ENCODE results near the gene LMTK3. TPM values are rescaled to one million over a fixed set of nuclear protein-coding genes. Genes with fewer than 3 reads are reported as not detected.

Gene LMTK3
- total and polyA plus RNA-seq, 9 of the 15 experiments (the other 6 are each of a cell fraction or from before 2014, with no cell fraction given), result 0.35 to 12.3 (median 2.0) TPM; not detected in 2

GRCh38 chr19:48501494-48502349, 9.9 kb downstream of the LMTK3 start (continued):
- TF ChIP-seq IRF1 (CRISPR knock-in tag; IDR thresholded peaks at IDR 0.05; ENCODE audit: borderline replicate concordance), result no peak
- TF ChIP-seq KDM5B (IDR thresholded peaks at IDR 0.05; ENCODE audit: insufficient replicate concordance, low read depth, low read length), result peak; percentile 33
- no peak for TF ChIP-seq ETV6 (IDR thresholded peaks at IDR 0.05; ENCODE audit: borderline replicate concordance in 1 of 2, low read depth in 2 of 2, low read length in 1 of 2)
- no peak for TF ChIP-seq ETV6 (CRISPR knock-in tag; IDR thresholded peaks at IDR 0.05; ENCODE audit: borderline replicate concordance)
- no peak for TF ChIP-seq RREB1 (CRISPR knock-in tag; IDR thresholded peaks at IDR 0.05)
- TF ChIP-seq NFATC3 (IDR thresholded peaks at IDR 0.05), result peak; percentile 66; the same call in 1 of the 2 replicates
- TF ChIP-seq NR2F6 (CRISPR knock-in tag; IDR thresholded peaks at IDR 0.05), result no peak
- no peak for TF ChIP-seq SAP30 (IDR thresholded peaks at IDR 0.05; ENCODE audit: borderline replicate concordance, insufficient read depth, low read depth, low read length, poor library complexity, severe bottlenecking)
- no peak for TF ChIP-seq SMAD1 (IDR thresholded peaks at IDR 0.05; ENCODE audit: low read depth, low read length, partially characterized antibody)
- no peak for TF ChIP-seq NFE2 (IDR thresholded peaks at IDR 0.05; ENCODE audit: low read depth)
- no peak for TF ChIP-seq CSDE1 (IDR thresholded peaks at IDR 0.05)
- no peak for TF ChIP-seq MCM2 (IDR thresholded peaks at IDR 0.05; ENCODE audit: low read depth)
- TF ChIP-seq GTF2E2 (tag; IDR thresholded peaks at IDR 0.05), result no peak
- peak; percentile 59 for TF ChIP-seq ESRRA (IDR thresholded peaks at IDR 0.05; ENCODE audit: borderline replicate concordance, low read depth)
- no peak for TF ChIP-seq ZNF217 (CRISPR knock-in tag; IDR thresholded peaks at IDR 0.05)
- no peak for TF ChIP-seq ZNF507 (tag; conservative IDR thresholded peaks at IDR 0.05)
- peak; percentile 83 for TF ChIP-seq PHB2 (IDR thresholded peaks at IDR 0.05; ENCODE audit: low read depth)
- TF ChIP-seq C11orf30 (IDR thresholded peaks at IDR 0.05; ENCODE audit: low read depth), result peak; percentile 52; the same call in 1 of the 2 replicates
- no peak for TF ChIP-seq PCBP2 (IDR thresholded peaks at IDR 0.05; ENCODE audit: low read depth, low read length, poor library complexity, severe bottlenecking)
- no peak for TF ChIP-seq ZNF277 (CRISPR knock-in tag; IDR thresholded peaks at IDR 0.05; ENCODE audit: borderline replicate concordance)
